ENCODE measurements around the gene S100A12. TPM values are rescaled to one million over a fixed set of nuclear protein-coding genes. Genes with fewer than 3 reads are reported as not detected.
A peak's percentile ranks its signal among the peaks of the same experiment; 100 is the strongest.

Gene S100A12
- total and polyA plus RNA-seq, 7 donors: 2.9 to 23.4 (median 20.8) TPM; not detected in 4

- Histone ChIP-seq H3K4me1 (no peaks in the 10 kb centered on the region), H3K4me3 (no peak overlapping the region), H3K27me3 (peaks cover 0 to 24% (median 0%) of the 10 kb centered on the region in 3 donors), H3K9me3 (no peaks in the 10 kb centered on the region), H3K27ac (no peak overlapping the region), H3K36me3 (no peaks in the 10 kb centered on the region)
- intact Hi-C loops (cut with DNase I): no loop called here
- 74 to 82% methylated on average over 7 of the region's 7 CpGs for WGBS, 2 donors
- no peak for DNase-seq
- TF ChIP-seq CTCF (IDR thresholded peaks at IDR 0.05) (no peak), POLR2A (IDR thresholded peaks at IDR 0.05) (no peak), POLR2AphosphoS5 (IDR thresholded peaks at IDR 0.05) (no peak), EP300 (IDR thresholded peaks at IDR 0.05) (no peak)
Measured at GRCh38 chr1:153353226-153353947, 22.0 kb downstream of the S100A12 start.

DNA sequence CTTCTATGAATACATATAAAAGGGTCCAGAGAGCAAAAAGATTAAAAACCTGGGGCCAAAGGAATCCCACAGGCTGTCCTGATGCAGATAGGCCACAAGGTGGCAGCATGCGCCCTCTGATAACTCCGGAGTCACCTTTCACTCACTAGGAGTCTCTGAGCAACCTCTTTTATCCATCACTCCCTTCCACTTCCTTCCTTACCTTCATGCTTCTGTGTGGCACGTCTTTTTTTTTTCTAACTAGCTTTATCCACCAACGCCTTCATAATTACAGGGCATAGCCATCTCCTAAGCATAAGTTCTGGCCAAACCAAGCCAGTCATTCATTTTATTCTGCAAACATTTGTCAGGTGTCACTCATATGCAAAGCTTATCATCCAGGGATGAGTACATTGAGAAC is 22.9 kb downstream of the S100A12 start:
- intact Hi-C loops (cut with DNase I): loop anchor here (1.0 kb wide), 1 partner anchor 143 kb away; no protein-coding TSS in a partner anchor
- Histone ChIP-seq H3K9me3 (no peaks in the 10 kb centered on the region), H3K4me3 (no peak overlapping the region), H3K27ac (no peak overlapping the region), H3K36me3 (no peaks in the 10 kb centered on the region), H3K27me3 (peaks cover 0 to 32% (median 0%) of the 10 kb centered on the region in 3 donors), H3K4me1 (no peaks in the 10 kb centered on the region)
- TF ChIP-seq POLR2A (IDR thresholded peaks at IDR 0.05): no peak
- no peak for TF ChIP-seq EP300 (IDR thresholded peaks at IDR 0.05)
- peak in 1 of 4 donors; percentile 7 for TF ChIP-seq POLR2AphosphoS5 (IDR thresholded peaks at IDR 0.05)
- TF ChIP-seq CTCF (IDR thresholded peaks at IDR 0.05): peak; percentile 67 to 87 (median 82)
- WGBS, 2 donors: 0% methylated on average over 4 of the region's 4 CpGs
- DNase-seq: peak; percentile 84

DNA sequence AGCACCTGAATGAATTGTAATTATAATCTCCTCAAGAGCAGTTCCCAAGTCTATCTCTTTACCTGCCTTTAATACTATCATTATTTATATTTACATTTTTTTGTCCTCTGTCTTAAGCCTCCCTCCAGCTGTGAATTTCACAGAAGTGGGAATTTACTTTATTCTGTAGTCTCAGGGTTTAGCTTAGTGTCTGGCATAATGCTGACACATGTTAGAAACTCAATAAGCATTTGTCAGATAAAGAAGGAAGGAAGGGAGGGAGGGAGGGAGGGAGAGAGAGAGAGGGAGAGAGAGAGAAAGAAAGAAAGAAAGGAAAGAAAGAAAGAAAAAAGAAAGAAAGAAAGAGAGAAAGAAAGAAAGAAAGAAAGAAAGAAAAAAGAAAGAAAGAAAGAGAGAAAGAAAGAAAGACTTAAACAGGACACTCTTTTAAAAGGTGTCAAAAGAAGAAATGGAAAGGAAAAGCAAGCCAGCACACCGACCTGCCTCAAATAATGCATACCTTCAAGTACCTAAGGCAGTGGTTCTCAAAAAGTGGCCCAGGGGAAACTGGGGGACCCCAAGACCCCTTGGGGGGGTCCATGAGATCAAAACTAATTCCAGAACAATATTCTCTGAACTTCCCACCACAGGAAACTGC is 25.0 kb downstream of the S100A12 start:
- H3K27me3 ChIP-seq: peaks cover 0 to 32% (median 0%) of the 10 kb centered on the region in 3 donors
- H3K36me3 ChIP-seq: no peaks in the 10 kb centered on the region
- TF ChIP-seq POLR2AphosphoS5 (IDR thresholded peaks at IDR 0.05): no peak
- no peak for TF ChIP-seq EP300 (IDR thresholded peaks at IDR 0.05)
- TF ChIP-seq CTCF (IDR thresholded peaks at IDR 0.05): no peak
- TF ChIP-seq POLR2A (IDR thresholded peaks at IDR 0.05): no peak
- WGBS, 2 donors: 23 to 60% methylated on average over 1 of the region's 1 CpG
- H3K4me3 ChIP-seq: no peak overlapping the region
- no peaks in the 10 kb centered on the region for H3K4me1 ChIP-seq
- DNase-seq: no peak
- no peak overlapping the region for H3K27ac ChIP-seq
- H3K9me3 ChIP-seq: no peaks in the 10 kb centered on the region
- intact Hi-C loops (cut with DNase I): no loop called here

DNA sequence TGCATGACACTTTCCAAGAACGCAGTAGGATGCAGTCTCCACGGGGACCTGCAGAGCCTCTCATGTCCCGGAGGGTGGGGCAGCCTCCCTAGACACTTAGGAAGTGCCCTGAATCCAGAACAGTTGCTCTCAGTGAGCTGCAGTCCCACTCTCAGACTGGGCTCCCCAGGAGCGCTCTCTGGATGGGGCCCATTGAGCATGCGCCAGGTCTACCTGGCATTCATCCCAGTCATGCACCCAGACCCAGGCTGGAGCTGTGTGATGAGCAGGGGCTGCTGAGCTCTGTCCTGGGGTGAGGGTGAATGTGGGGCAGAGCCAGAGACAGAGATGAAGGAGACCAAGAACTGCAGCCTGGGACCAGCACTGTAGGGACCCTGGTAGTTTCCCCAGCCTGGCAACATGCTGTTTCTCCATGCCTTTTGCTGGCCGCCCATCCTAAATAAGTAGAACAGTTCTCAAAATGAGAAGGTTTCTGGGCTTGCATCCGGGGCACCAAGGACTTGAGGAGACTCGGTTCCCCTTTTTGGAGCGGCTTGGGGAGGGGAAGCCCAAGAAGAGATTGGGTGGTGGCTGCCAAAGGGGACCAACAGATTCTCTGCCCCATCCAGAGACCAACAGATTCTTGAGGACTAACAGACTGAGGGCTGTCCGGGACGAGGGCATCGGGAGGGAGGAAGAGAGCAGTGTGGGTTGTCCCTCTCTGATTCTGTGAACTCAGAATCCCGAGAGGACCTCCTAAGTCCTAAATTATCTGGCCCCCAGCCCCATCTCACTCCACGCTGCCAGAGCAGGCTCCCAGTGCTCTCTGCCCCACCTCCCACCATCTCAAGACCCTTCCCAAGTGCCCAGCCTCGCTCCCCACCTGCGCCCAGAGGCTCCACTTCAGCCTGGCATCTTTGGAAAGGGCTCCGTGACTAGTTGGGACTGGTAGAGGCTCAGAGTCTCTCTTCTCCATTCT is 25.8 kb downstream of the S100A12 start:
- Histone ChIP-seq H3K4me3 (no peak overlapping the region), H3K27ac (no peak overlapping the region), H3K36me3 (no peaks in the 10 kb centered on the region), H3K9me3 (no peaks in the 10 kb centered on the region), H3K4me1 (no peaks in the 10 kb centered on the region), H3K27me3 (peaks cover 0 to 32% (median 0%) of the 10 kb centered on the region in 3 donors)
- intact Hi-C loops (cut with DNase I): no loop called here
- TF ChIP-seq POLR2AphosphoS5 (IDR thresholded peaks at IDR 0.05) (no peak), EP300 (IDR thresholded peaks at IDR 0.05) (no peak), POLR2A (IDR thresholded peaks at IDR 0.05) (no peak), CTCF (IDR thresholded peaks at IDR 0.05) (no peak)
- no peak for DNase-seq
- 69 to 80% methylated on average over 17 of the region's 17 CpGs for WGBS, 2 donors

All from sigmoid colon (tissue), 7 donors.